Tibial nerve (tissue), 4 donors: ENCODE data around the gene ZNF254.

Source experiments
- EP300 ChIP-seq, 2 donors: sonication (generic); formaldehyde crosslinking; IDR thresholded peaks; one replicate each; pipeline ENCODE4 v1.6.1; 2017; ENCODE audit warnings: antibody characterized with exemption in 2 of 2, mild to moderate bottlenecking in 1 of 2
- POLR2A ChIP-seq, 2 donors: fragments of 450-650 bp; IDR thresholded peaks; one replicate each; pipeline ENCODE4 v1.6.1; 2017; ENCODE audit warnings: antibody characterized with exemption in 2 of 2, mild to moderate bottlenecking in 2 of 2, moderate library complexity in 2 of 2
- TF ChIP-seq, protein P1 (sequence below), 5 experiments: fragments of 200-600 bp in 3 of 5; fragments of 450-650 bp in 2 of 5; sonication (generic) in 3 of 5; IDR thresholded peaks; one replicate each; pipeline ENCODE4 v1.5.1; 2016 to 2019; ENCODE audit warnings: antibody characterized with exemption in 5 of 5, mild to moderate bottlenecking in 3 of 5, moderate library complexity in 2 of 5

DNA sequence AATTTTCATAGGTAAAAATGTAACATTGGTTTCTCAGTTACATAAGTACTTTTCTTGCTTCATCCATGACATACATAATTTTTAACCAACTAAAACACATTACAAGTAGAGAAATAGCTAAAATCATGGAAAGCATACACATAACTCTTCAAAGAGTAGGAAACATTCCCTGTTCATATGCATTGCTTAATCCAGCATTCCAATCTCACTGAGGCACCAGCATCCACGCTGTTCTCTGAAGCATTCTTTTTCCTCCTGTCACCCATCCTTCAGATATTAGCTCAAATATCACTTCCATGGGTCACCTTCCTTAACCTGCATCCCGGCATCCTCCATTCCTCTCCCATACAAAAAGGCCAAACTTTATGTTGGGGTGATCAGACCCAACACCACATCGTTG lies 79.1 kb downstream of the ZNF254 start:
- TF ChIP-seq POLR2A (IDR thresholded peaks at IDR 0.05) (no peak), EP300 (IDR thresholded peaks at IDR 0.05) (no peak)
- TF ChIP-seq, protein P1, sequence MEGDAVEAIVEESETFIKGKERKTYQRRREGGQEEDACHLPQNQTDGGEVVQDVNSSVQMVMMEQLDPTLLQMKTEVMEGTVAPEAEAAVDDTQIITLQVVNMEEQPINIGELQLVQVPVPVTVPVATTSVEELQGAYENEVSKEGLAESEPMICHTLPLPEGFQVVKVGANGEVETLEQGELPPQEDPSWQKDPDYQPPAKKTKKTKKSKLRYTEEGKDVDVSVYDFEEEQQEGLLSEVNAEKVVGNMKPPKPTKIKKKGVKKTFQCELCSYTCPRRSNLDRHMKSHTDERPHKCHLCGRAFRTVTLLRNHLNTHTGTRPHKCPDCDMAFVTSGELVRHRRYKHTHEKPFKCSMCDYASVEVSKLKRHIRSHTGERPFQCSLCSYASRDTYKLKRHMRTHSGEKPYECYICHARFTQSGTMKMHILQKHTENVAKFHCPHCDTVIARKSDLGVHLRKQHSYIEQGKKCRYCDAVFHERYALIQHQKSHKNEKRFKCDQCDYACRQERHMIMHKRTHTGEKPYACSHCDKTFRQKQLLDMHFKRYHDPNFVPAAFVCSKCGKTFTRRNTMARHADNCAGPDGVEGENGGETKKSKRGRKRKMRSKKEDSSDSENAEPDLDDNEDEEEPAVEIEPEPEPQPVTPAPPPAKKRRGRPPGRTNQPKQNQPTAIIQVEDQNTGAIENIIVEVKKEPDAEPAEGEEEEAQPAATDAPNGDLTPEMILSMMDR (IDR thresholded peaks at IDR 0.05), result no peak
